Stomach (tissue), 9 donors: Measurements from ENCODE around the gene UBE2C. TPM values are rescaled to one million over a fixed set of nuclear protein-coding genes. Genes with fewer than 3 reads are reported as not detected.

ENCODE experiments used
- DNase-seq, 2 donors: peaks; one replicate each; pipeline versions ENCODE4 v3.0.0 to v3.0.0-alpha.2; 2013 to 2019
- H3K27ac ChIP-seq, 5 donors: fragments of 200-600 bp in 4 of 5; sonication (generic) in 4 of 5; one replicate each; pipeline ENCODE4 v1.5.1; 2013 to 2019; ENCODE audit warnings: mild to moderate bottlenecking in 1 of 5, moderate library complexity in 1 of 5
- H3K27me3 ChIP-seq, 3 donors: fragments of 200-600 bp; sonication (generic); one replicate each; pipeline ENCODE4 v1.5.1; 2017 to 2019; ENCODE audit warnings: mixed run types in 1 of 3
- H3K36me3 ChIP-seq, 4 donors: fragments of 200-600 bp; sonication (generic); 1 replicate in 3 of 4; 2 replicates in 1 of 4; pipeline ENCODE4 v1.5.1; 2016 to 2019
- H3K4me1 ChIP-seq, 4 donors: fragments of 200-600 bp; sonication (generic); one replicate each; pipeline ENCODE4 v1.5.1; 2016 to 2019
- H3K4me3 ChIP-seq, 4 donors: fragments of 200-600 bp; sonication (generic) in 3 of 4; one replicate each; pipeline ENCODE4 v1.5.1; 2016 to 2019; ENCODE audit warnings: mild to moderate bottlenecking in 1 of 4
- H3K9me3 ChIP-seq, 4 donors: fragments of 200-600 bp; sonication (generic); one replicate each; pipeline ENCODE4 v1.5.1; 2016 to 2019
- CTCF ChIP-seq, 7 experiments: fragments of 450-650 bp in 4 of 7; fragments of 200-600 bp in 3 of 7; sonication (generic) in 3 of 7; IDR thresholded peaks; one replicate each; pipeline ENCODE4 v1.5.1; 2016 to 2019; ENCODE audit warnings: antibody characterized with exemption in 7 of 7, control low read depth in 2 of 7, mild to moderate bottlenecking in 1 of 7
- EP300 ChIP-seq: sonication (generic); formaldehyde crosslinking; IDR thresholded peaks from one replicate; pipeline ENCODE4 v1.6.1; 2017; ENCODE audit warnings: antibody characterized with exemption
- POLR2A ChIP-seq, 4 donors: fragments of 450-650 bp; IDR thresholded peaks; one replicate each; pipeline ENCODE4 v1.6.1; 2016; ENCODE audit warnings: antibody characterized with exemption in 4 of 4, control low read depth in 2 of 4, mild to moderate bottlenecking in 1 of 4, moderate library complexity in 1 of 4
- POLR2AphosphoS5 ChIP-seq, 3 donors: sonication (generic); formaldehyde crosslinking; IDR thresholded peaks; one replicate each; pipeline ENCODE4 v1.6.1; 2016; ENCODE audit warnings: antibody characterized with exemption in 3 of 3
- whole genome bisulfite sequencing, 5 donors: extraction: QIAGEN DNeasy Blood & Tissue Kit in 3 of 5; methylation state at CpG; one replicate each; pipeline versions ENCODE4 v1.1.5 to v1.1.7; 2013 to 2018; 5-methylcytosine and 5-hydroxymethylcytosine counted together
- intact Hi-C: fragments of 100-400 bp; cut with DNase I; formaldehyde crosslinking; loops from one replicate; pipeline ENCODE4 v1.15.1; 2023; ENCODE audit warnings: low total_unique reads
- polyA plus RNA-seq, 3 donors: library from polyadenylated mRNA; stranded (reverse); fragments of 200-250 nt; gene quantifications; one replicate each; pipeline ENCODE4 v1.2.3, GENCODE V29; 2013
- total RNA-seq, 5 donors: library from RNA; depleted of rRNA; stranded (reverse); fragments of >200 nt; gene quantifications; one replicate each; pipeline versions ENCODE4 v1.1.0 to v1.2.3, GENCODE V29; 2014 to 2016
- donor health status: healthy with polysubstance abuse.
- donor health status: Bipolar disorder and iron deficiency.
- donor health status: healthy.

UBE2C gene
- total and polyA plus RNA-seq, 8 donors: 10.5 to 72.2 (median 14.6) TPM; not detected in 1

GRCh38 chr20:45851501-45851900 is 39.1 kb downstream of the UBE2C start:
- no peak for DNase-seq
- Histone ChIP-seq H3K4me3 (no peak overlapping the region), H3K36me3 (peaks cover 19 to 80% (median 59%) of the 10 kb centered on the region in 4 donors), H3K4me1 (peaks cover 21 to 47% (median 39%) of the 10 kb centered on the region in 4 donors), H3K27me3 (no peaks in the 10 kb centered on the region), H3K9me3 (no peaks in the 10 kb centered on the region), H3K27ac (peak overlapping the region in 1 of 5 donors; percentile 11)
- TF ChIP-seq POLR2A (IDR thresholded peaks at IDR 0.05) (no peak), EP300 (no peak), POLR2AphosphoS5 (IDR thresholded peaks at IDR 0.05) (no peak), CTCF (IDR thresholded peaks at IDR 0.05) (no peak)
- intact Hi-C loops: no loop called here

GRCh38 chr20:45852326-45852725 is 39.9 kb downstream of the UBE2C start:
- intact Hi-C loops: no loop called here
- Histone ChIP-seq H3K9me3 (no peaks in the 10 kb centered on the region), H3K27ac (no peak overlapping the region), H3K36me3 (peaks cover 11 to 72% (median 51%) of the 10 kb centered on the region in 4 donors), H3K4me1 (peaks cover 23 to 50% (median 43%) of the 10 kb centered on the region in 4 donors), H3K27me3 (no peaks in the 10 kb centered on the region), H3K4me3 (no peak overlapping the region)
- WGBS, 5 donors: 88 to 96% (median 92%) methylated on average over 6 of the region's 6 CpGs
- no peak for DNase-seq
- TF ChIP-seq POLR2AphosphoS5 (IDR thresholded peaks at IDR 0.05) (no peak), CTCF (IDR thresholded peaks at IDR 0.05) (no peak), POLR2A (IDR thresholded peaks at IDR 0.05) (no peak), EP300 (no peak)

- Histone ChIP-seq H3K27ac (no peak overlapping the region), H3K4me1 (peaks cover 30 to 60% (median 52%) of the 10 kb centered on the region in 4 donors), H3K4me3 (no peak overlapping the region), H3K27me3 (no peaks in the 10 kb centered on the region), H3K9me3 (no peaks in the 10 kb centered on the region), H3K36me3 (peaks cover 4 to 61% (median 40%) of the 10 kb centered on the region in 4 donors)
- intact Hi-C loops: no loop called here
- no peak for DNase-seq
- TF ChIP-seq POLR2A (IDR thresholded peaks at IDR 0.05) (no peak), CTCF (IDR thresholded peaks at IDR 0.05) (no peak), EP300 (no peak), POLR2AphosphoS5 (IDR thresholded peaks at IDR 0.05) (no peak)
- WGBS, 5 donors: 21 to 51% (median 30%) methylated on average over 2 of the region's 2 CpGs
These were observed 41.0 kb downstream of the UBE2C start for GRCh38 chr20:45853484-45853883.

- peak; percentile 96 to 100 for DNase-seq
- H3K4me3 ChIP-seq: peak within 1 kb of the TSS; percentile 75 to 97 (median 89)
- peaks cover 30 to 74% (median 59%) of the 10 kb centered on the region in 4 donors for H3K4me1 ChIP-seq
- no peaks in the 10 kb centered on the region for H3K9me3 ChIP-seq
- peaks cover 3 to 27% (median 18%) of the 10 kb centered on the region in 4 donors for H3K36me3 ChIP-seq
- 0 to 2% (median 0%) methylated on average over 16 to 36 of the region's 36 CpGs for WGBS, 5 donors
- intact Hi-C loops: no loop called here
- TF ChIP-seq POLR2AphosphoS5 (IDR thresholded peaks at IDR 0.05) (peak; percentile 50 to 89 (median 79)), CTCF (IDR thresholded peaks at IDR 0.05) (no peak)
- H3K27ac ChIP-seq: peak within 1 kb of the TSS; percentile 81 to 93 (median 84)
- no peaks in the 10 kb centered on the region for H3K27me3 ChIP-seq
These were observed 44.9 kb downstream of the UBE2C start, which contains the start of the genes ACOT8 and ZSWIM3 for GRCh38 chr20:45857114-45857881. ACOT8 (minus strand) TSS chr20:45857392; CDS start chr20:45857315, 77 bp downstream. ZSWIM3 (plus strand) TSS chr20:45857614; CDS start chr20:45857826, 212 bp downstream.
